ENCODE data around the gene PSMB8.
A peak's percentile ranks its signal among the peaks of the same experiment; 100 is the strongest.
"Not testable (repeated sequence)": the region's sequence is repeated elsewhere in the genome, so short reads cannot be mapped to it uniquely, and the experiment has no call there.

The PSMB8 gene

GRCh38 chr6:32836873-32837272 is 7.0 kb downstream of the PSMB8 start:
- DNase-seq = no peak

GRCh38 chr6:32835167-32835893 is 8.5 kb downstream of the PSMB8 start:
- DNase-seq = no peak

- no peak for DNase-seq
These were observed 10.2 kb downstream of the PSMB8 start for GRCh38 chr6:32833664-32834063.

GRCh38 chr6:32832535-32832934 is 11.3 kb downstream of the PSMB8 start:
- DNase-seq = no peak

GRCh38 chr6:32830936-32831335 is 12.9 kb downstream of the PSMB8 start:
- DNase-seq = no peak

- DNase-seq = no peak
These were observed 13.8 kb downstream of the PSMB8 start for GRCh38 chr6:32830017-32830416.

- no peak for DNase-seq
These were observed 14.4 kb downstream of the PSMB8 start for GRCh38 chr6:32829495-32829894.

GRCh38 chr6:32827025-32827424 is 16.8 kb downstream of the PSMB8 start:
- DNase-seq = no peak

GRCh38 chr6:32825966-32826365 is 17.9 kb downstream of the PSMB8 start:
- DNase-seq = peak; percentile 81

GRCh38 chr6:32819729-32820128 is 24.1 kb downstream of the PSMB8 start:
- DNase-seq = peak; percentile 80

- no peak for DNase-seq
These were observed 25.0 kb downstream of the PSMB8 start for GRCh38 chr6:32818867-32819266.

- DNase-seq = peak; percentile 8
These were observed 27.1 kb downstream of the PSMB8 start, which contains the start of gene HLA-DOB for GRCh38 chr6:32816746-32817204. HLA-DOB (minus strand) TSS chr6:32817002; CDS start chr6:32816951, 51 bp downstream.

- no peak for DNase-seq
These were observed 27.9 kb downstream of the PSMB8 start for GRCh38 chr6:32815996-32816395.

- no peak for DNase-seq
These were observed 28.7 kb downstream of the PSMB8 start for GRCh38 chr6:32815115-32815514.

GRCh38 chr6:32814145-32814544 is 29.7 kb downstream of the PSMB8 start:
- DNase-seq = no peak

- DNase-seq = no peak
These were observed 34.7 kb downstream of the PSMB8 start for GRCh38 chr6:32809171-32809570.

- DNase-seq = no peak
These were observed 36.7 kb downstream of the PSMB8 start for GRCh38 chr6:32807020-32807580.

GRCh38 chr6:32805404-32805803 is 38.4 kb downstream of the PSMB8 start:
- DNase-seq = not testable (repeated sequence)

GRCh38 chr6:32803416-32803815 is 40.4 kb downstream of the PSMB8 start:
- no peak for DNase-seq

- no peak for DNase-seq
These were observed 44.1 kb downstream of the PSMB8 start for GRCh38 chr6:32799740-32800139.

GRCh38 chr6:32799168-32799567 is 44.7 kb downstream of the PSMB8 start:
- no peak for DNase-seq

- DNase-seq = peak; percentile 30
These were observed 46.7 kb downstream of the PSMB8 start for GRCh38 chr6:32796848-32797776.

- DNase-seq = no peak
These were observed 49.3 kb downstream of the PSMB8 start for GRCh38 chr6:32794510-32794909.

All from HCEC 1CT (cell line).